DMS 273 (cell line): ENCODE results near the gene OOEP.
A peak's percentile ranks its signal among the peaks of the same experiment; 100 is the strongest.

Source experiments
- DNase-seq: peaks from one replicate; lab custom pipeline; 2025; ENCODE audit not compliant: unreplicated experiment; lab: John Stamatoyannopoulos, UW

Gene OOEP

GRCh38 chr6:73367761-73368355, 1.8 kb downstream of the OOEP start:
- peak; percentile 77 for DNase-seq

- DNase-seq: no peak
Observed at GRCh38 chr6:73364549-73364948, 5.1 kb downstream of the OOEP start.

- DNase-seq: no peak
Observed at GRCh38 chr6:73364121-73364520, 5.6 kb downstream of the OOEP start.

- DNase-seq: no peak
Observed at GRCh38 chr6:73363537-73363875, 6.2 kb downstream of the OOEP start.

GRCh38 chr6:73362869-73363536, 6.7 kb downstream of the OOEP start:
- no peak for DNase-seq

GRCh38 chr6:73362358-73362757, 7.3 kb downstream of the OOEP start, which contains the start of gene KHDC3L:
Gene KHDC3L (plus strand): TSS chr6:73362658. CDS start chr6:73362730, 72 bp downstream.
- no peak for DNase-seq

- DNase-seq: no peak
Observed at GRCh38 chr6:73353636-73354593, 15.8 kb downstream of the OOEP start, which contains the start of gene DPPA5. Gene DPPA5 (minus strand): TSS chr6:73354276. CDS start chr6:73354225, 51 bp downstream.

- no peak for DNase-seq
Observed at GRCh38 chr6:73349311-73349710, 20.4 kb downstream of the OOEP start.

- no peak for DNase-seq
Observed at GRCh38 chr6:73348550-73349204, 21.0 kb downstream of the OOEP start.

GRCh38 chr6:73343164-73343563, 26.5 kb downstream of the OOEP start:
- DNase-seq: no peak

- no peak for DNase-seq
Observed at GRCh38 chr6:73342174-73342573, 27.5 kb downstream of the OOEP start.

GRCh38 chr6:73341335-73341734, 28.4 kb downstream of the OOEP start:
- DNase-seq: no peak

- DNase-seq: no peak
Observed at GRCh38 chr6:73340048-73340447, 29.6 kb downstream of the OOEP start.

GRCh38 chr6:73339340-73339739, 30.4 kb downstream of the OOEP start:
- peak; percentile 15 for DNase-seq

- no peak for DNase-seq
Observed at GRCh38 chr6:73329201-73329600, 40.5 kb downstream of the OOEP start.

GRCh38 chr6:73328790-73329189, 40.9 kb downstream of the OOEP start:
- no peak for DNase-seq

GRCh38 chr6:73325656-73326055, 44.0 kb downstream of the OOEP start:
- no peak for DNase-seq

- peak; percentile 38 for DNase-seq
Observed at GRCh38 chr6:73323323-73323722, 46.4 kb downstream of the OOEP start.
